ENCODE results near the gene HES4.
"Not testable (repeated sequence)": the region's sequence is repeated elsewhere in the genome, so short reads cannot be mapped to it uniquely, and the experiment has no call there.

Gene HES4

GRCh38 chr1:978069-978834 lies 21.6 kb downstream of the HES4 start:
- no peaks in the 10 kb centered on the region for H3K9me3 ChIP-seq (ENCODE audit: control insufficient read depth, low read length)
- no peak overlapping the region for H3K4me3 ChIP-seq (ENCODE audit: insufficient read depth, low read depth, low read length)
- H3K36me3 ChIP-seq (ENCODE audit: control insufficient read depth, insufficient read depth, low read length) = no peaks in the 10 kb centered on the region
- peaks cover 53% of the 10 kb centered on the region for H3K27me3 ChIP-seq (ENCODE audit: control insufficient read depth, insufficient read depth, low read length, poor library complexity, severe bottlenecking)
- WGBS, 2 experiments = 90 to 91% methylated on average over 44 of the region's 44 CpGs
- no peaks in the 10 kb centered on the region for H3K4me1 ChIP-seq (ENCODE audit: control insufficient read depth, insufficient read depth, low read length)
- no peak overlapping the region for H3K27ac ChIP-seq (ENCODE audit: insufficient read depth, low read depth, low read length, poor library complexity, severe bottlenecking)

- H3K9me3 ChIP-seq (ENCODE audit: control insufficient read depth, low read length); H3K4me3 ChIP-seq (ENCODE audit: insufficient read depth, low read depth, low read length); H3K36me3 ChIP-seq (ENCODE audit: control insufficient read depth, insufficient read depth, low read length); H3K27ac ChIP-seq (ENCODE audit: insufficient read depth, low read depth, low read length, poor library complexity, severe bottlenecking); H3K4me1 ChIP-seq (ENCODE audit: control insufficient read depth, insufficient read depth, low read length): not testable (repeated sequence)
- no CpG with 5 or more reads among the region's 39 CpGs for WGBS, 2 experiments
- H3K27me3 ChIP-seq (ENCODE audit: control insufficient read depth, insufficient read depth, low read length, poor library complexity, severe bottlenecking) = peaks cover 46% of the 10 kb centered on the region
These were observed 23.1 kb downstream of the HES4 start for GRCh38 chr1:976791-977190.

GRCh38 chr1:975896-976683 lies 23.8 kb downstream of the HES4 start:
- no peaks in the 10 kb centered on the region for H3K4me1 ChIP-seq (ENCODE audit: control insufficient read depth, insufficient read depth, low read length)
- H3K36me3 ChIP-seq (ENCODE audit: control insufficient read depth, insufficient read depth, low read length) = no peaks in the 10 kb centered on the region
- 20% methylated on average over 38 to 40 of the region's 40 CpGs for WGBS, 2 experiments
- no peak overlapping the region for H3K4me3 ChIP-seq (ENCODE audit: insufficient read depth, low read depth, low read length)
- peaks cover 46% of the 10 kb centered on the region for H3K27me3 ChIP-seq (ENCODE audit: control insufficient read depth, insufficient read depth, low read length, poor library complexity, severe bottlenecking)
- H3K9me3 ChIP-seq (ENCODE audit: control insufficient read depth, low read length) = no peaks in the 10 kb centered on the region
- H3K27ac ChIP-seq (ENCODE audit: insufficient read depth, low read depth, low read length, poor library complexity, severe bottlenecking) = no peak overlapping the region

- WGBS, 2 experiments = 80 to 81% methylated on average over 9 of the region's 9 CpGs
- Histone ChIP-seq H3K4me3 (ENCODE audit: insufficient read depth, low read depth, low read length) (no peak overlapping the region), H3K27ac (ENCODE audit: insufficient read depth, low read depth, low read length, poor library complexity, severe bottlenecking) (no peak overlapping the region), H3K36me3 (ENCODE audit: control insufficient read depth, insufficient read depth, low read length) (no peaks in the 10 kb centered on the region), H3K27me3 (ENCODE audit: control insufficient read depth, insufficient read depth, low read length, poor library complexity, severe bottlenecking) (peaks cover 49% of the 10 kb centered on the region), H3K9me3 (ENCODE audit: control insufficient read depth, low read length) (no peaks in the 10 kb centered on the region), H3K4me1 (ENCODE audit: control insufficient read depth, insufficient read depth, low read length) (no peaks in the 10 kb centered on the region)
These were observed 24.5 kb downstream of the HES4 start for GRCh38 chr1:975365-975764.

- WGBS, 2 experiments = 90% methylated on average over 17 of the region's 17 CpGs
- H3K27ac ChIP-seq (ENCODE audit: insufficient read depth, low read depth, low read length, poor library complexity, severe bottlenecking) = no peak overlapping the region
- no peaks in the 10 kb centered on the region for H3K9me3 ChIP-seq (ENCODE audit: control insufficient read depth, low read length)
- no peak overlapping the region for H3K4me3 ChIP-seq (ENCODE audit: insufficient read depth, low read depth, low read length)
- peaks cover 54% of the 10 kb centered on the region for H3K27me3 ChIP-seq (ENCODE audit: control insufficient read depth, insufficient read depth, low read length, poor library complexity, severe bottlenecking)
- H3K36me3 ChIP-seq (ENCODE audit: control insufficient read depth, insufficient read depth, low read length) = no peaks in the 10 kb centered on the region
- H3K4me1 ChIP-seq (ENCODE audit: control insufficient read depth, insufficient read depth, low read length) = no peaks in the 10 kb centered on the region
These were observed 25.1 kb downstream of the HES4 start for GRCh38 chr1:974687-975328.

- Histone ChIP-seq H3K4me1 (ENCODE audit: control insufficient read depth, insufficient read depth, low read length) (no peaks in the 10 kb centered on the region), H3K27me3 (ENCODE audit: control insufficient read depth, insufficient read depth, low read length, poor library complexity, severe bottlenecking) (peaks cover 60% of the 10 kb centered on the region), H3K9me3 (ENCODE audit: control insufficient read depth, low read length) (no peaks in the 10 kb centered on the region), H3K4me3 (ENCODE audit: insufficient read depth, low read depth, low read length) (no peak overlapping the region), H3K36me3 (ENCODE audit: control insufficient read depth, insufficient read depth, low read length) (no peaks in the 10 kb centered on the region), H3K27ac (ENCODE audit: insufficient read depth, low read depth, low read length, poor library complexity, severe bottlenecking) (no peak overlapping the region)
- WGBS, 2 experiments = 91 to 92% methylated on average over 11 of the region's 11 CpGs
These were observed 25.6 kb downstream of the HES4 start for GRCh38 chr1:974293-974640.

GRCh38 chr1:973459-974292 lies 26.2 kb downstream of the HES4 start:
- H3K27me3 ChIP-seq (ENCODE audit: control insufficient read depth, insufficient read depth, low read length, poor library complexity, severe bottlenecking) = peaks cover 66% of the 10 kb centered on the region
- H3K4me3 ChIP-seq (ENCODE audit: insufficient read depth, low read depth, low read length) = no peak overlapping the region
- 85 to 86% methylated on average over 28 of the region's 28 CpGs for WGBS, 2 experiments
- no peaks in the 10 kb centered on the region for H3K36me3 ChIP-seq (ENCODE audit: control insufficient read depth, insufficient read depth, low read length)
- no peaks in the 10 kb centered on the region for H3K9me3 ChIP-seq (ENCODE audit: control insufficient read depth, low read length)
- H3K27ac ChIP-seq (ENCODE audit: insufficient read depth, low read depth, low read length, poor library complexity, severe bottlenecking) = no peak overlapping the region
- no peaks in the 10 kb centered on the region for H3K4me1 ChIP-seq (ENCODE audit: control insufficient read depth, insufficient read depth, low read length)

- no peak overlapping the region for H3K4me3 ChIP-seq (ENCODE audit: insufficient read depth, low read depth, low read length)
- H3K9me3 ChIP-seq (ENCODE audit: control insufficient read depth, low read length) = no peaks in the 10 kb centered on the region
- H3K27me3 ChIP-seq (ENCODE audit: control insufficient read depth, insufficient read depth, low read length, poor library complexity, severe bottlenecking) = peaks cover 73% of the 10 kb centered on the region
- no peaks in the 10 kb centered on the region for H3K36me3 ChIP-seq (ENCODE audit: control insufficient read depth, insufficient read depth, low read length)
- no peaks in the 10 kb centered on the region for H3K4me1 ChIP-seq (ENCODE audit: control insufficient read depth, insufficient read depth, low read length)
- no peak overlapping the region for H3K27ac ChIP-seq (ENCODE audit: insufficient read depth, low read depth, low read length, poor library complexity, severe bottlenecking)
- 90% methylated on average over 28 of the region's 28 CpGs for WGBS, 2 experiments
These were observed 27.0 kb downstream of the HES4 start for GRCh38 chr1:972726-973458.

GRCh38 chr1:971751-972506 lies 28.0 kb downstream of the HES4 start:
- peaks cover 83% of the 10 kb centered on the region for H3K27me3 ChIP-seq (ENCODE audit: control insufficient read depth, insufficient read depth, low read length, poor library complexity, severe bottlenecking)
- 89 to 90% methylated on average over 34 of the region's 34 CpGs for WGBS, 2 experiments

More at GRCh38 chr1:971751-972506, 28.0 kb downstream of the HES4 start:
- Histone ChIP-seq H3K36me3 (ENCODE audit: control insufficient read depth, insufficient read depth, low read length) (no peaks in the 10 kb centered on the region), H3K4me3 (ENCODE audit: insufficient read depth, low read depth, low read length) (no peak overlapping the region), H3K27ac (ENCODE audit: insufficient read depth, low read depth, low read length, poor library complexity, severe bottlenecking) (no peak overlapping the region), H3K9me3 (ENCODE audit: control insufficient read depth, low read length) (no peaks in the 10 kb centered on the region), H3K4me1 (ENCODE audit: control insufficient read depth, insufficient read depth, low read length) (peaks cover under 1% of the 10 kb centered on the region)

Measured in ectodermal cell (in vitro differentiated cells).